ENCODE measurements around the gene PARD3B.

PARD3B gene

GRCh38 chr2:204585930-204586329, 40.7 kb downstream of the PARD3B start:
- DNase-seq (ENCODE audit: low read depth) = no peak
- no peak overlapping the region for H3K4me3 ChIP-seq (replicated peaks; ENCODE audit: low read depth, low read length)
- no peak for TF ChIP-seq CTCF (IDR thresholded peaks at IDR 0.05; ENCODE audit: low read length, missing control alignments)

GRCh38 chr2:204586444-204587180, 41.3 kb downstream of the PARD3B start:
- no peak for TF ChIP-seq CTCF (IDR thresholded peaks at IDR 0.05; ENCODE audit: low read length, missing control alignments)
- H3K4me3 ChIP-seq (replicated peaks; ENCODE audit: low read depth, low read length) = no peak overlapping the region

GRCh38 chr2:204590063-204590462, 44.8 kb downstream of the PARD3B start:
- no peak overlapping the region for H3K4me3 ChIP-seq (replicated peaks; ENCODE audit: low read depth, low read length)
- no peak for DNase-seq (ENCODE audit: low read depth)
- TF ChIP-seq CTCF (IDR thresholded peaks at IDR 0.05; ENCODE audit: low read length, missing control alignments) = no peak

More at GRCh38 chr2:204586444-204587180, 41.3 kb downstream of the PARD3B start:
- DNase-seq (ENCODE audit: low read depth) = no peak

- TF ChIP-seq CTCF (IDR thresholded peaks at IDR 0.05; ENCODE audit: low read length, missing control alignments) = no peak
- DNase-seq (ENCODE audit: low read depth) = no peak
- no peak overlapping the region for H3K4me3 ChIP-seq (replicated peaks; ENCODE audit: low read depth, low read length)
Measured at GRCh38 chr2:204591225-204591624, 46.0 kb downstream of the PARD3B start.

- DNase-seq (ENCODE audit: low read depth) = peak; percentile 35
- no peak overlapping the region for H3K4me3 ChIP-seq (replicated peaks; ENCODE audit: low read depth, low read length)
- TF ChIP-seq CTCF (IDR thresholded peaks at IDR 0.05; ENCODE audit: low read length, missing control alignments) = no peak
Measured at GRCh38 chr2:204604061-204604460, 58.8 kb downstream of the PARD3B start.

GRCh38 chr2:204608237-204608939, 63.1 kb downstream of the PARD3B start:
- peak; percentile 45 for DNase-seq (ENCODE audit: low read depth)
- no peak for TF ChIP-seq CTCF (IDR thresholded peaks at IDR 0.05; ENCODE audit: low read length, missing control alignments)
- no peak overlapping the region for H3K4me3 ChIP-seq (replicated peaks; ENCODE audit: low read depth, low read length)

Measured in fibroblast of pulmonary artery (primary cell).